Stimulated activated CD8-positive, alpha-beta memory T cell treated with anti-CD3 and anti-CD28 coated beads, Interleukin-7, amount 100 ng/mL, for 48 hours (primary cell): ENCODE measurements around the gene TRIM42.

Experiments used
- DNase-seq, 2 donors: peaks; one replicate each; pipeline ENCODE4 v3.0.0-alpha.2; 2020; ENCODE audit warnings: low read depth in 1 of 2; ENCODE audit errors: extremely low read depth in 1 of 2

The TRIM42 gene

DNA sequence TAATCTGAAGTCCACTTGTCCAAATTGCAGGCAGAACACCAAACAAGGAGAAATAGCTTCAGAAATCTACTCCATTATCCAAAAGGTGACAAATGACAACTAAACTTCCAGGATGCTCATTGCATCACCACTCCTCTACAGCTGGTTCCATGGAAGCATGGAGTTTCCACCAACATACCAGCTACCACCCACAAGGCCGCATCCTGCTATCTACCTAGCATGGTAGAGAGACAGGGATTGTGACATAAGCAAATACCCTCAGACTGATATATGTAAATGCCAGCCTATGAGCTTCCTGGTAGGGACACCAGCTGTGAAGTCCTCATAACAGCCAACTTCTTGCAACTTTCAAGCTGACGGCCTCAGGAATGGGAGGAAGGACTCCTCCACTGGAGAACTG lies at the start of gene TRIM42:
Gene TRIM42 (plus strand): TSS at position 301 of the 400 bp plus-strand sequence. CDS start 166 bp downstream, outside the sequence.
- no peak for DNase-seq

DNA sequence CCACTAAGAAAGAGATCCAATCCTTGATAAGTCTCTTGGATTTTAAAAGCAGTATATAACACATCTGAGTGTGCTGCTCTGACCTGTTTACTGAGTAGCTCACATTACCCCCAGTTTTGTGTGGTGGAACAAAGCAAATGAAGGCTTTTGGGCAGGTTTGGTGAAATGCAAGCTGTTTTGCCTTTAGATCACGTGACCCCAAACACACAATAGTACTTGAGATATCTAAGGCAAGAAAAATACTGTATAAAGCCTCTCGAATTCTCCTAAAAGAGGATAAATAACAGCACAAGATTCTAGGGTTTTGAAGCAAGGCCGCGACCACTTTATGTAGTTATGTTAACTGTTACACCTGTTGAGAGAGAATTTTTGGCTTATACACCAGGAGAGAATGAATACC lies 49.3 kb upstream of the TRIM42 start:
- DNase-seq: no peak

DNA sequence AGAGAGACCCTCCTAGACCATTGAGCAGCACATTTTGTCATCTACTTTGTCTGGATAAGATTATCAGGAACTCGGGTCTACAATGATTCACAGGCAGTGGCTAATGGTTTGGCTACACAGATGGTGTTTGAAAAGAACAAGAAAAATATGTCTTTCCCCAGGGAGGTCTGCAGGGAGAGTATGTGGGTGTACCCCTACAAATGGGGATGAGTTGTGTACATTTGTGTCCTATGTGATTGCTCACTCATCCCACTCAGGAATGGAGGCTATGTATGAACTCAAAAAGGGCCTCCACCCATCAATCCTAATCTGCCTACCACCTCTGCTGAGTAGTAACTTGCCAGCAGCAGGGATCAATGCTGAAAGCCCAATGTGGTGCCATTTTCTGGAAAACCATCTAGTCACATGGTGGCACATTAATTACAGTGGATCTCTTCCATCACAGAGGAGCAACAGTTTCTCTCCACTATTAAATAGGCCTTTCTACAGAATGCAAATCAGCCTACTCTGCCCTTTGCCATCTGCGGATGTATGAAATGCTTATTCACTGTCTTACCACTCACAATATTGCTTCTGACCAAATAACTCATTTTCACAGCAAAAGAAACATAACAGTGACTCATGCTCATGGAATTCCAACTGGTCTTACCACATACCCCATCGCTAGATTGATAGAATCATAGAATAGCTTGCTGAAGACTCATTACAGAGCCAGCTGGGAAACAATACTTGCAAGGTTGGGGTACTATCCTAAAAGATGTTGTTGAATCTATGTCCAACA lies 48.3 kb upstream of the TRIM42 start:
- no peak for DNase-seq

DNA sequence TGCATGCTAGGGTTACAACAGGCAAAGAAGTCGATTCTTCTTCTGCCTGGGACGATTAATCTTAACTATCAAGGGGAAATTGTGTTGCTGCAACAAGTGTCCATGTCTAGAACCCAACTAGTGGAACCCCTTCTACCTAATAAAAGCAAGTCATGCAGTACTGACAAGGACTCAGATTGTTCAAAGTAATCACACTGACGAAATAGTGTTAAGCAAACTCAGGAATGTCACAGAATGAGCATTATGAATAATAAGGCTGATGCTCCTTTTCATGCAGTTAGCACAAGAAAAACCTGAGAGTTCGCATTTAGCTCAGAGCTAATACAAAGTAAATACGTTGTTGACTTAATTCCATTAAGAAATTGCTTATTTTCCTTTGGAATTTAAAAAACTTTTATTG lies 47.5 kb upstream of the TRIM42 start:
- DNase-seq: no peak

DNA sequence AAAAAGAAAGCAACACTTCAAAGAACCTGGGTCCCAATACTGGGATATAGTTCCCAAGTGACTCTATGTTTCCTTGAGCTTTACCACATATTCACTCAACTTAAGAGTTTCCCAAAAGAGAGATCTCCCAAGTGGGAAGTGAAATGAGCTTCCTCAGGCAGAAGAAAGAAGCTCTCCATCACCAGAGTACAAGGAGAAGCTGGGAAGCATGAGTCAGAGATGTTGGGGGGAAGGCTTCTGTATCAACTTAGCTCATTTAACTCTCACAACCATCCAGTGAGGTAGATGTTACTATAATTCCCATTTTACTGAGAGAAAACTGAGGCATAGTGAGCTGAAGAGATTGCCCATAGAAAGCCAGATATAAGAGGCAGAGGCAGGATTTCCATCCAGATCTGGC lies 47.0 kb upstream of the TRIM42 start:
- DNase-seq: no peak

DNA sequence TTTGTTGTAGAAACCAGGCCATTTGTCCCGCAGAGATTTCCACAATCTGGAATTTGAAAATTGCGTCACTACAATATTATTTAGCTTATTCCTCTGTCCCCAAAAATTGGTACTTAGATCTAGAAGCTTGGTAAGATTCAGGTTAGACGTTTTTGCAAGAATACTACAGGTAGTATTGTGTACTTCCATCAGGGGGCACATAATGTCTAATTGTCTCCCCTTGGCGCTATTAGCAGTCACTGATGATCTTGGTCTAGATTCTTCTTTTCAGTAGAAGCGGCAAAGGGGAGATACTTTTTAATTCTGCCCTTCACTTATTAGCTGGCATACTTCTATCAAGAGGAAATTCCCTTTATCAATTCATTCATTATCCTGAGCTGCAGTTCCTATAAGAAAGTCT lies 42.6 kb upstream of the TRIM42 start:
- DNase-seq: no peak

DNA sequence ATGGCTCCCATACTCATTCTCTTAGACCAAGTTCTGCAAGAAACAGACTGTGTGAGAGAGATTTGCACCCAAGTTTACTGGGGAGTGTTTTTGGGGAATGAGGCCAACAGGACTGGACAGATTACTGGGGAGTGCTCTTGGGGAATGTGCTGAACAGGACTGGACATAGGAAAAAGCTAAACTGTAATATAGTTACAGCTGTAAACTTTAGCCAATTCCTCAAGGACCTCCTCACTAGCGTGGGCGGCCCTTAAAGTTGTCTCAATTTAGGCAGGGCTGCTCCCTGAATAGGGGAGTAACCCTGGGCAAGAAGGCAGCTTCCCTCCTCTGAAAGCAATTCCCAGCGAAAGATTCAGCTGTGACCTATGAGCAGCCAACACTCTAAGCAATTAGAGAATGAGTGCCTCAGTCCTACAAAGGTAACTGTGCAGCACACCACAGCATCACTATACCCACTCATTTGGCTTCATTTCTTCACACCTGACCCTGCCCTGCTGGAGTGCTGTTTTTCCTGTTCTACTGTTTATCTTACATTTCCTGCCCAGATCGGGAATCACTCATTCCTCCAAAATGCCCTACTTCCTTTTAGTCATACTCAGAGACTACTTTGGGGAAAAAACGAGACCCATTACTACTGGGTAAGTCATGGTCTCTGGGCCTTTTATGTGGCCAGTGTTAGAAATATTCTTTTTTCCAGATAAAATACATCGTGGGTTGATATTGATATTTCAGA lies 41.3 kb upstream of the TRIM42 start:
- DNase-seq: no peak

DNA sequence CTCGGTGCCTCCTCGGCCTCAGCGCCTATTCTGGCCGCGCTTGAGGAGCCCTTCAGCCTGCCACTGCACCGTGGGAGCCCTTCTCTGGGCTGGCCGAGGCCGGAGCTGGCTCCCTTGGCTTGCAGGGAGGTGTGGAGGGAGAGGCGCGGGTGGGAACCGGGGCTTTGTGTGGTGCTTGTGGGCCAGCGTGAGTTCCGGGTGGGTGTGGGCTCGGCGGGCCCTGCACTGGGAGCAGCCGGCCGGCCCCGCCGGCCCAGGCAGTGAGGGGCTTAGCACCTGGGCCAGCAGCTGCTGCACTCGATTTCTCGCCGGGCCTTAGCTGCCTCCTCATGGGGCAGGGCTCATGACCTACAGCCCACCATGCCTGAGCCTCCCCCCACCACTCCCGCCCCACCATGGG lies 26.6 kb upstream of the TRIM42 start:
- no peak for DNase-seq

DNA sequence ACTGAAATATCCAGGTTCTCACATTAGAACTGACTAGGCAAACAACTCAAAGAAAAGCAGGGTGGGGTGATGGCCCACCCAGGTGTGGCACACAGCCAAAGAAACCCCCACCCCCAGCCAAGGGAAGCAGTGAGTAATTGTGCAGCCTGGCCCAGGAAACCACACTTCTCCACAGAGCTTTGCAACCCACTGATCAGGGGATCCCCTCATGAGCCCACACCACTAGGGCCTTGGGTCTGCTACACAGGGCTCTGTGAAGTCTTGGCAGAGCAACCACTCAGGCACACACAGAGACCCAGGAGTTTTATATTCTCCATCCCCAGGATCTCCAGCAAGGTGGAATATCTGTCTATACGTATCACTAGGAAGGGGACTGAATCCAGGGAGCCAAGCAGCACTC lies 22.2 kb upstream of the TRIM42 start:
- no peak for DNase-seq

DNA sequence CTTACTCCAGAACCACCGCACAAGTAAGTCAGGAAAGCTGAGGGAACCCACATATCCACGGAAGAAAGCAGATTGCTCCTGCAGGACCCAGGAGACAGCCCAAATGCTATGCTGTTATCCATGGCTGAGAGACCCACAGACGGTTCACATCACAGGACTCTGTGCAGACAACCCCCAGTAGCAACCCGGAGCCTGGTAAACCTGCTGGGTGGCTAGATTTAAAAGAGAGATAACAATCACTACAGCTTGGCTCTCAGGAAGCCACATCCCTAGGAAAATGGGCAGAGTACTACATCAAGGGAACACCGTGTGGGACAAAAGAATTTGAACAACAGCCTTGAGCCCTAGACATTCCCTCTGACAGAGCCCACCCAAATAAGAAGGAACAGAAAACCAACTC lies 13.8 kb upstream of the TRIM42 start:
- DNase-seq: no peak

DNA sequence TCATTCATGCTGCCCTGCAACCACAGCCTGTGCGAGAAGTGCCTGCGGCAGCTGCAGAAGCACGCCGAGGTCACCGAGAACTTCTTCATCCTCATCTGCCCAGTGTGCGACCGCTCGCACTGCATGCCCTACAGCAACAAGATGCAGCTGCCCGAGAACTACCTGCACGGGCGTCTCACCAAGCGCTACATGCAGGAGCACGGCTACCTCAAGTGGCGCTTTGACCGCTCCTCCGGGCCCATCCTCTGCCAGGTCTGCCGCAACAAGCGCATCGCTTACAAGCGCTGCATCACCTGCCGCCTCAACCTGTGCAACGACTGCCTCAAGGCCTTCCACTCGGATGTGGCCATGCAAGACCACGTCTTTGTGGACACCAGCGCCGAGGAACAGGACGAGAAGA lies 4.7 kb downstream of the TRIM42 start:
- no peak for DNase-seq

DNA sequence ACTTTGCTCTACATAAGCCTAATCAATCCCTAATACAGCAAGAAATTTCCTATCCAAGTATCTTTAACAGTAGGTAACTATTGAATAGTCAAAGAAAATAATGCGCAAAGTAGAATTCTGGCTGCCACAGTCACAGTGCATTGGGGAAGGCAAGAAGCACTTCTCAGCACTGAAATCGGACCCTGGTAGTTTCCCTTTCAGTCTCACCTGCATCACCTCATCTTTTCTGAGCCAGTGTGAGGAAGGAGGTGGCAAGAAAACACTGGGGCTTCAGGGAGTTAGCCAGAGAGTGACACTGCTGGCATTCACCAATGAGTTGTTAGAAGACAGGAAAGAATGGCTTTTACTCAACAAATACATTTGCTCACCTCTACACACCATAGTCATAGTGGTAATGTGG lies 8.3 kb downstream of the TRIM42 start:
- DNase-seq: no peak

DNA sequence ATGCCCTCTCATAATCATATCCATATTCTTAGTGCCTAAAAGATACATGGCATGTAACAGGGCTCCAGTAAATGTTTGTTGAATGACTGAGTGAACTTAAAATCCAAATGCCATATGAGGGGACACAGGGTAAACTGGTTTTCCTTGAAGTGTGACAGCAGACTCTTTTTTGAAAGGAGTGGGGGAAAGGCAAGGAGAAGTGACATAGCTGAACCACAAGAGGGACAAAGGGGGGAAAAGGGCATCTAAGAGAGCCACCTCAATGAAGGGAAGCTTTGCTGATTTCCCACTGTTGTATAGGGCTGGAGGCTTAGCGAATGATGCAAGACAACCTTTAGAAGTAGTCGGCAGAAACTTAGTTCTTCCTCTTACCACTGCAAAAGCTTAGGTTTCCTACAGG lies 9.1 kb downstream of the TRIM42 start:
- no peak for DNase-seq

DNA sequence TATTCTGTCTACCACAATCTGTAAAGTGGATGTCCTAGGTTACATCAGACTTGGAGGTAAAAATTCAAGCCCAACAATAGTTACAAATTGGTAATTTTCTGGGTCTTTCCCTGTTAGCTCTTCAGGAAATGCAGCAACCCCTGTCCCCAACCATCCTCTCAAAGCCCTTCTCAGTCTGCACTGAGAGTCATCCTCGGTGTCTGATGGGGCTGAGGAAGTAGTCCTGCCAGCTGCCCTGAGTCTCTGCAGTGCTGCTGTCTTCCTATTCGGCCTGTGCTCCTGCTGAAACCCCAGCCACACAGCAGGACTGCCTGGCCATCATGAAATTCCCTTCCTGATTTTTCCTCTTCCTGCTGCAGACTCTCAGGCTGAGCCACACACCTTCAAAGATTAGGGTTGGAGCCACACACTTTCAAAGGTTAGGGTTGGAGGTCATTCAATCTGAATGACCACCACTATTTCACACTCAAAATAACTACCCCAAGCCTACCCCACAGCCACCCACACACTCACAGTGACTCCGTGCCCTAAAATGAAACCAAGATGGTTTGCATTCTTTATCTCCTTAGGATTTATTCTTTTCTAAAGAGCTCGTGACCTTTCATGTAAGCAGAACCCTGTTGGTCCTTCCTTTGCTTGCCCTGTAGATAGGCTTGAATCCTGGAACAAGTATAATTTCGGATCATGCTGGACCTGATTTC lies 17.6 kb downstream of the TRIM42 start:
- no peak for DNase-seq

DNA sequence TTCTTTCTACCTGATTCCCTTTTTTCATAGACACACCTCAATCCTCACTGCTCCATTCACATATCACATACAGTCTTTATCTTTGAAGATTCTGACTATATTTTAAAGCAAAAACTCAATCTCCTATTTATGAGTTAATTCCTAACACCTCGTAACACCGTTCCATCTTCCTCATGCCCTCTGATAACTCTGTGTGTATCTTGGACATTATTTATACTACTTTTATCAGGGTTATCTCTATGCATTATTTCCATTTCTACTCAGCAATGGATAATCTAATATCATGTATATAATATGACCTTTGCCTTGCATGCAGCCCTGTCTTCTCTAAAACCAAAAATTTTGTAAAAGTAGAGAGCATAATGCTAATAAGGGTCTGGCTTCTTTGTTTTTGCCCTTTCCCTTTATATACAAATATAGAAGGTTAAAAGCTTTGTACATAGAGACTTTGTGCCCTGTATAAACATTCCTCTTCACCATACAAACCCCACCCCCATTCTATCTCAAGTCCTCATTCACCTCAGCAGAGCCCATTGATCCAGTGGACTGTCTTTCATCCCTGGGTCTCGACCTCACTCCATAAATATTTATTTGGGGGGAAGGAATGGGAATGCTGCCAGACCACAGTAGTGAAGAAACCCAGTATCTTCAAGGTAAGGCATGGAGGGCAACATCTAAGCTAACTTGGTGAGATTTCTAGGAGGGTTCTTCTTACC lies 21.8 kb downstream of the TRIM42 start:
- DNase-seq: no peak

DNA sequence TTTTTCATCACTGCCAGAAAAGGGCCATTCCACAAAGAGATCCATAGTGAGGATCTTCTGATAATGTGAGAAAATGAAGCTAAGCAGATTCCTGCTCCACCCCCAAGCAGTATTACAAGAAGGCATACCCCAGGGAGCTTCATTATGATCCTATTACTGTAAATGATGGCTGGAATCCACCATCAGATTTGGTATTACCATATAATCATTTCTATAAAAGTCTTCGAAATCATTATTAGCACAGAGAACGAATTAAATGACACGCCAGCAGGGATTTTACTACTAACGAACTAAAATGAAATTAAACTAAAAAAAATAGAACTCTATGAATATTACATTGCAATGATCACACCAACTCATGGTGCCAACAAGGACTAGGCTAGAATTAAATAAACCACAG lies 24.4 kb downstream of the TRIM42 start:
- DNase-seq: no peak

DNA sequence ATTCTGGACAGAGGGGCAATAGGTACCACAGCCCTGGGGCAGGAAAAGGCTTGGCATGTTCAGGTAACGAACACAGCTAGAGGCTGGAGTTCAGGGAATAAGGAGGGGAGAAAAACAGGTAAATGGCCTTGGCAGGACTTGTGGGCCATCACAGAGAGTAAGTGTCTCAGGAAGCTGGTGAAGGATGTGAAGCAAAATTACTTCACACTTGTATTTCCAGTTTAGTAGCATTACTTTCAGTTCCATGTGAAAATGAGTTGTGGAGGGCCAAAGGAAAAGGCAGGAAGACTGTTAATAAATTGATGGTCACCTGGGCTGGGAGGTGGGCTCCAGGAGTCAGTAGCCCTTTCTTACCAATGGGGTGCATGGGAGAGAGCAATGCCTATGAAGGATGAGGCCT lies 25.6 kb downstream of the TRIM42 start:
- no peak for DNase-seq

DNA sequence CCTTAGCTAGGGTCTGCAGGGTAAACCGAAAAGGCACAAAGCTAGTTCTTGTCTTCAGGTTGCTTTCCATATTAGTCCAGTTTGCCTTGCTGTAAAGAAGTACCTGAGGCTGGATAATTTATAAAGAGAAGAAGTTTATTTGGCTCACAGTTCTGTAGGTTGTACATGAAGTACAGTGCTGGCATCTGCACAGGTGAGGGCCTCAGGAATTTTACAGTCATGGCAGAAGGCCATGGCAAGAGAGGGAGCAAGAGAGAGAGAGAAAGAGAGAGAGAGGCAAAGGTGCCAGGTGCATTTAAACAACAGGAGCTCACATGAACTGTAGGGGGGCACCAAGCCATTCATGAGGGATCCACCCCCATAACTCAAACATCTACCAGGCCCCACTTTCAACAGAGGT lies 26.9 kb downstream of the TRIM42 start:
- DNase-seq: no peak

DNA sequence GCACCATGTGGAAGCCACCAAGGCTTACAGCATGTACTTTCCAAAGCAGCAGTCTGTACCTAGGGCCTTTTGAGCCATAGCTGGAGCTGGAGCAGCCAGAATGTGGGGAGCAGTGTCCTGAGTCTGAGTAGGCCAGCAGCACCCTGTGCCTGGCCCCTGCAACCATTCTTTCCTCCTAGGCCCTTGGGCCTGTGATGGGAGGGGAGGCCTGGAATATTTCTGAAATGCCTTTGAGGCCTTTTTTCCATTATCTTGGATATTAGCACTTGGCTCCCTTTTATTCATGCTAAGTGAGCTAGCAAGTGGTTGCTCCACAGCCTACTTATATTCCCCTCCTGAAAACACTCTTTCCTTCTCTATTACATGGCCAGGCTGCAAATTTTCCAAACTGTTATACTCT lies 28.1 kb downstream of the TRIM42 start:
- no peak for DNase-seq

DNA sequence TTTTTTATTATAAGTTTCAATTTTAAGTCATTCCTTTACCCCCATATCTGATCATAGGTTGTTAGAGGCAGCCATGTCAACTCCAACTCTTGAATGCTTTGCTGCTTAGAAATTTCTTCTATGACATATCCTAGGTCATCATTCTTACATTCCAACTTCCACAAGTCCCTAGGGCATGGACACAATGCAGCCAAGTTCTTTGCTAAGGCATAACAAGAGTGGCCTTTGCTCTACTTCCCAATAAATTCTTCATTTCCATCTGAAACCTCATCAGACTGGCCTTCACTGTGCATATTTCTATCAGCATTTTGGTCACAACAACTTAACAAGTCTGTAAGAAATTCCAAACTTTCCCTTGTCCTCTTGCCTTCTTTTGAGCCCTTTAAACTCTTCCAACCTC lies 28.5 kb downstream of the TRIM42 start:
- no peak for DNase-seq

DNA sequence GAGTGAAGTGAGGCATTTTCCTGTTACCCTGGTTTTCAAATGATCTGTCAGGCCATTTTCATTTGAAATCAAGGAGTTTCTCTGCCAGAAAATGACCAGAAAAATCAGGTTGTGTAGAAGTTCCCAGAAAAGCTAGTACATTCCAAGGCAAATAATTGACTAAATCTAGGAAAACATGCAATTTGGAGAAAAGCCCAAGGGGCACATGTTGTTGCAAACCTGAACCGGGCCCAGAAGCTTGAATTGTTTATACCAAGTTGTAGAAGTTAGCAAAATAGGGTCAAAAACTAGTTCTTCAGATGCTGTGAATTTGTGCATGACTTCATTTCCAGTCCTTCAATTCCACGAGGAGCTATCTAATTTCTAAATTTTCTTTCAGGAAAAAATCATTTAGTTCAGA lies 31.0 kb downstream of the TRIM42 start:
- DNase-seq: no peak
